Smooth muscle cell (in vitro differentiated cells): Measurements from ENCODE around the gene TET1. TPM values are rescaled to one million over a fixed set of nuclear protein-coding genes. Genes with fewer than 3 reads are reported as not detected.
"Not testable (repeated sequence)": the region's sequence is repeated elsewhere in the genome, so short reads cannot be mapped to it uniquely, and the experiment has no call there.

Experiments
- DNase-seq: peaks from one replicate; lab custom pipeline; 2025; ENCODE audit not compliant: unreplicated experiment; lab: John Stamatoyannopoulos, UW
- H2AFZ ChIP-seq: fragments of 200-600 bp; sonication (generic); 2 replicates; pipeline ENCODE4 v1.6.0; 2016; ENCODE audit warnings: antibody characterized with exemption, low read depth, mild to moderate bottlenecking
- H3F3A ChIP-seq: fragments of 200-600 bp; sonication (generic); 2 replicates; pipeline ENCODE4 v1.6.0; 2017; ENCODE audit warnings: antibody characterized with exemption, low read depth
- H3K27ac ChIP-seq: fragments of 200-600 bp; sonication (generic); 2 replicates; pipeline ENCODE4 v1.5.1; 2016; ENCODE audit warnings: low read depth, mild to moderate bottlenecking
- H3K27me3 ChIP-seq: fragments of 200-600 bp; sonication (generic); 2 replicates; pipeline ENCODE4 v1.6.1; 2016; ENCODE audit warnings: low read depth, mild to moderate bottlenecking
- H3K36me3 ChIP-seq: fragments of 200-600 bp; sonication (generic); 2 replicates; pipeline ENCODE4 v1.5.1; 2016; ENCODE audit warnings: low read depth
- H3K4me1 ChIP-seq: fragments of 200-600 bp; sonication (generic); 2 replicates; pipeline ENCODE4 v1.5.1; 2016; ENCODE audit warnings: low read depth
- H3K4me2 ChIP-seq: fragments of 200-600 bp; sonication (generic); 2 replicates; pipeline ENCODE4 v1.6.0; 2016; ENCODE audit warnings: mild to moderate bottlenecking
- H3K4me3 ChIP-seq: fragments of 200-600 bp; sonication (generic); 2 replicates; pipeline ENCODE4 v1.5.1; 2016; ENCODE audit warnings: mild to moderate bottlenecking
- H3K79me2 ChIP-seq: fragments of 200-600 bp; sonication (generic); 2 replicates; pipeline ENCODE4 v1.6.0; 2016; ENCODE audit warnings: low read depth, mild to moderate bottlenecking
- H3K9ac ChIP-seq: fragments of 200-600 bp; sonication (generic); 2 replicates; pipeline ENCODE4 v1.6.0; 2016; ENCODE audit warnings: low read depth
- H3K9me3 ChIP-seq: fragments of 200-600 bp; sonication (generic); replicated peaks from 2 replicates; pipeline ENCODE4 v1.5.1; 2016; ENCODE audit warnings: low read depth
- H4K20me1 ChIP-seq: fragments of 200-600 bp; sonication (generic); 2 replicates; pipeline ENCODE4 v1.6.0; 2016; ENCODE audit warnings: low read depth
- CTCF ChIP-seq: fragments of 200-600 bp; sonication (generic); IDR thresholded peaks from 2 replicates; pipeline ENCODE4 v1.5.1; 2017; ENCODE audit warnings: borderline replicate concordance, mild to moderate bottlenecking, antibody characterized with exemption; ENCODE audit not compliant: insufficient read depth, poor library complexity, severe bottlenecking
- WGBS: methylation state at CpG from one replicate; pipeline ENCODE4 v1.1.7; 2016; ENCODE audit warnings: low lambda C conversion rate; 5-methylcytosine and 5-hydroxymethylcytosine counted together
- polyA plus RNA-seq: library from polyadenylated mRNA; unstranded; fragments of >200 nt; fragmentation: Nextera tagmentation; extraction: Ambion mirVana; gene quantifications from 2 replicates; pipeline ENCODE4 v1.2.1, GENCODE V29; 2016
- total RNA-seq: library from RNA; depleted of rRNA; stranded (reverse); fragments of >200 nt; gene quantifications from 2 replicates; pipeline ENCODE4 v1.2.3, GENCODE V29; 2014

Gene TET1
- total and polyA plus RNA-seq, 2 experiments from 2014 or later: 2.5 to 15.3 TPM

DNA sequence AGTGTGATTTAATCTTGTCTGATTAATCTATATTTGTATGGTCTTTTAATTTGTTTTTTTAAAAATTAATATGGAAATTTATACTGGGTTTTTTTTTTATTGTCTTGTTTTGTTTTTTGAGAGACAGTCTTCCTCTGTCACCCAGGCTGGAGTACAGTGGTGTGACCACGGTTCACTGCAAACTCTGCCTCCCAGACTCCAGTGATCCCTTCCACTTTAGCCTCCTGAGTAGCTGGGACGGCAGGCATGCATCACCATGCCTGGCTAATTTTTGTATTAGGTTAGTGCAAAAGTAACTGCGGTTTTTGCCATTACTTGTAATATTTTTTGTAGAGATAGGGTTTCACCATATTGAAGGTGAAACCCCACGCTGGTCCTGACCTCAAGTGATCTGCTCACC lies 73.1 kb downstream of the TET1 start:
- no peak overlapping the region for H3K4me2 ChIP-seq
- H3K27me3 ChIP-seq: no peaks in the 10 kb centered on the region
- WGBS: 89% methylated on average over 4 of the region's 4 CpGs
- peaks cover 30% of the 10 kb centered on the region for H4K20me1 ChIP-seq
- H3K9ac ChIP-seq: no peak overlapping the region
- no peak overlapping the region for H2AFZ ChIP-seq
- H3K79me2 ChIP-seq: peaks cover 6% of the 10 kb centered on the region
- no peaks in the 10 kb centered on the region for H3K9me3 ChIP-seq
- H3K4me3 ChIP-seq: no peak overlapping the region
- TF ChIP-seq CTCF: no peak
- H3F3A ChIP-seq: no peaks in the 10 kb centered on the region
- H3K36me3 ChIP-seq: no peaks in the 10 kb centered on the region
- DNase-seq: no peak
- H3K27ac ChIP-seq: no peak overlapping the region
- H3K4me1 ChIP-seq: no peaks in the 10 kb centered on the region

- Histone ChIP-seq H3K9me3 (no peaks in the 10 kb centered on the region), H3K4me2 (no peak overlapping the region), H4K20me1 (peaks cover 24% of the 10 kb centered on the region), H3F3A (no peaks in the 10 kb centered on the region), H3K9ac (no peak overlapping the region), H3K4me1 (no peaks in the 10 kb centered on the region), H3K4me3 (no peak overlapping the region), H3K36me3 (no peaks in the 10 kb centered on the region), H2AFZ (no peak overlapping the region), H3K79me2 (peaks cover 6% of the 10 kb centered on the region), H3K27ac (no peak overlapping the region), H3K27me3 (no peaks in the 10 kb centered on the region)
- no peak for TF ChIP-seq CTCF
- WGBS: 94% methylated on average over 4 of the region's 4 CpGs
- no peak for DNase-seq
These were observed 73.8 kb downstream of the TET1 start for GRCh38 chr10:68633816-68634466.

GRCh38 chr10:68636335-68636734 lies 76.2 kb downstream of the TET1 start:
- Histone ChIP-seq H3F3A (no peaks in the 10 kb centered on the region), H3K4me3 (no peak overlapping the region), H3K27ac (no peak overlapping the region), H3K9me3 (no peaks in the 10 kb centered on the region), H3K4me1 (no peaks in the 10 kb centered on the region), H3K9ac (no peak overlapping the region), H3K4me2 (no peak overlapping the region), H4K20me1 (peaks cover 22% of the 10 kb centered on the region), H3K79me2 (no peaks in the 10 kb centered on the region), H2AFZ (no peak overlapping the region), H3K27me3 (no peaks in the 10 kb centered on the region), H3K36me3 (no peaks in the 10 kb centered on the region)
- no peak for DNase-seq
- 92% methylated on average over 3 of the region's 3 CpGs for WGBS
- no peak for TF ChIP-seq CTCF

GRCh38 chr10:68643550-68643949 lies 83.4 kb downstream of the TET1 start:
- not testable (repeated sequence) for H2AFZ ChIP-seq, H3K4me2 ChIP-seq, H4K20me1 ChIP-seq, DNase-seq, H3K4me3 ChIP-seq, H3F3A ChIP-seq, H3K9ac ChIP-seq, H3K27me3 ChIP-seq, H3K79me2 ChIP-seq, H3K4me1 ChIP-seq, H3K27ac ChIP-seq, H3K9me3 ChIP-seq
- 86% methylated on average over 5 of the region's 5 CpGs for WGBS
- H3K36me3 ChIP-seq: peaks cover 17% of the 10 kb centered on the region
